ENCODE data around the gene ANLN.
"Not testable (repeated sequence)": the region's sequence is repeated elsewhere in the genome, so short reads cannot be mapped to it uniquely, and the experiment has no call there.

ANLN gene

DNA sequence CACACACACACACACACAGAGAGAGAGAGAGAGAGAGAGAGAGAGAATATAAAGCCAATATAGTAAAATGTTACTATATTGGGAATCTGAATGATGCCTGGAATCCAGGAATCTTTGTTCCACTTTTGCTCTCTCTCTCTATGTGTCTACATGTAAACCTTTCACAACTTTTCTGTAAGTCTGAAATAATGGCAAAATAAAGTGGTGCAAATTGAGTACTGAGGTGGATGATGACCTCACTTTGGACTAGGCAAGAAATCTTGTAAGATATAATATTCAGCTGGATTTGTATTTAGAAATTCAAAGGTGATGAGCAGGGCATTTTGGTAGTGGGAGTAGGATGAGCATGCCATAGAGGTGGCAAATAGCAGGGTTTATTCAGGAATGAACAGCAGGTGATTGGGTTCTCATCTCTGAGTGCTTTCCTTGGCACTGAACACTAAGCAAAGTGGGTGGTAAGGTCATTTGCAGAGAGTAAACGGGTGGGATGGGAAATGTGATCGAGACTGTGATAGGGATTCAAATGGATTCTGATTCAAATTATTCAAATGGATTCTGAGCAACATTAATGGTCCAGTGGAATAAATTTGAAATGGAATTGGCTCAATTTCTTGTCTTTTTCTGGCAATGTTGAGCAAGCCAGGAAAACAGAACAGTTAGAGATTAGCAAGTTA lies 9.7 kb upstream of the ANLN start:
- no peak for DNase-seq (ENCODE audit: low read depth in 2 of 2)

DNA sequence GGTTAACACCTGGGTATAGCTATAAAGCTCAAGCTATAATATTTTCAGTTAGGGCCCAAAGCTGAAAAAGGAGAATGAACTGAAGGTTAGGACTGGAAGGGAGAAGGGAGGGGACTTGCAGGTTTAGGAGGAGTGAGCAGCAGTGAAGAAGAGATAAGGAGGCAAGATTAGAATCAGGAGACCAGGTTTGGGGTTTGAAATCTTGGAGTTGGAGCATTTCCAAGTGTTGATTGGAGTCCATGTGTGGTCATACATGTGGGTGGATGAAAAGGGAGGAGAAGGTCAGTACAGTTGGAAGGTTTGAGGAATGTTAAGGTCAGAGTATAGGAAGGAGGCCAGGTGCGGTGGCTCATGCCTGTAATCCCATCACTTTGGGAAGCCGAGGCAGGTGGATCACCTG lies 8.6 kb upstream of the ANLN start:
- DNase-seq (ENCODE audit: low read depth in 2 of 2), result no peak

- not testable (repeated sequence) for DNase-seq (ENCODE audit: low read depth in 2 of 2)
Measured at GRCh38 chr7:36383284-36383683, 6.4 kb upstream of the ANLN start.

DNA sequence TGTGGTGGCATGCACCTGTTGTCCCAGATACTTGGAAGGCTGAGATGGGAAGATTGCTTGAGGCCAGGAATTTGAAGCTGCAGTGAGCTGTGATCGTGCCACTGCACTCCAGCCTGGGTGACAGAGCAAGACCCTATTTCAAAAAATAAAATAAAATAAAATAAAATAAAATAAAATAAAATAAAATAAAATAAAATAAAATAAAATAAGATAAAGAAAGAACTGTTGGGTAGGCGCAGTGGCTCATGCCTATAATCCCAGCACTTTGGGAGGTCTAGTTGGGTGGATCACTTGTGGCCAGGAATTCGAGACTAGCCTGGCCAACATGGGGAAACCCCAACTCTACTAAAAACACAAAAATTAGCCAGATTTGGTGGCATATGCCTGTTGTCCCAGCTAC lies 4.0 kb upstream of the ANLN start:
- not testable (repeated sequence) for DNase-seq (ENCODE audit: low read depth in 2 of 2)

DNA sequence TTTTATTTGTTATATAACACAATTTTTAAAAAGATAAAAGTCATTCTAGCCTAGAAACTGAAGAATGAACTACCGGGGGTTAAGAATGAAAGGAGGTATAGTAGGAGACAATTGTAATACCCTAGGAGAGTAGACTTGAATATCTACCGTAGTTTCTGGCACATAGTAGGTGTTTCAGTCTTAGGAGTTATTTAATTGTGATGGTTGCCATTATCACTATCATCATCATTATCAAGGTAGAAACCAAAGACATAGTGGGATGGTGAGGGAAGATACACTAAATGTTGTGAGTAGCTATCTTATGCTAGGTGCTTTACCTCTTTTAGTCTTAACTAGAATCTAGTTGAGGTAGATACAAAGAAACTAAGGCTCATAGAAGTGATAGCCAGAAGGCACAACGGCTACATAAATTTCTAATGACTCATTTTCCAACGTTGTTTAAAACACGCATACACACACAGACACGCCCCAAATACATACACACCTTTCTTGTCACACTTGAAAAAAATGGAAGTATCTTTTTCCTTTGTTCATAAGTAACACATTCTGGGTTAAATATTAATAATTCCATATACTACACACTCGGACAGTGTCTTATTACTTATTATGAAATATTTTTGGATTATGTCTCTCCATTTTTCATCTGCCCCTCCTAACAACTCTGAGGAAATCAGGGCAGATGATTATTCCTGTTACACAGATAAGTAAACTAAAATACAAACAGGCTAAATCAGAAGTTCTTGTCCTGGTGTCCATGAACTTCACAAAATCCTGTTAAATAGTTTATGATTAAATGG lies 2.0 kb upstream of the ANLN start:
- DNase-seq (ENCODE audit: low read depth in 2 of 2), result no peak

DNA sequence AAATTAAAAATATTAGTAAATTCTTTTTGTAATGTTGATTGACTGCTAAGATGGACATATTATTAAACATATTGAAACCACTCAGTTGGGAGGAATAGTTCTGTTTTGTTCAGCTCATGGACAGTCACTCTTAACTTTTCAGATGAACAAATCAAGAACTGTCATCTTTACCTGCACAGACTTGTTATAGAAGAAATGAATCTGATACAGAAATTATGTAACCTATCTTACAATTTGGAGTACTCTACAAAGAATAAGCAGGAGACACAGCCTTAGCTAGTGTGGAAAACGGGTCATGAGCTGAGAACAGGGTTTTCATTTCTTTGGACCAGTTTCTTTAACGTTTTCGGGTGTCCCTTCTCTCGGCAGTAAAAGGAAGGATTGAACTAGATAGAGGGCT lies 1.2 kb upstream of the ANLN start:
- no peak for DNase-seq (ENCODE audit: low read depth in 2 of 2)

DNA sequence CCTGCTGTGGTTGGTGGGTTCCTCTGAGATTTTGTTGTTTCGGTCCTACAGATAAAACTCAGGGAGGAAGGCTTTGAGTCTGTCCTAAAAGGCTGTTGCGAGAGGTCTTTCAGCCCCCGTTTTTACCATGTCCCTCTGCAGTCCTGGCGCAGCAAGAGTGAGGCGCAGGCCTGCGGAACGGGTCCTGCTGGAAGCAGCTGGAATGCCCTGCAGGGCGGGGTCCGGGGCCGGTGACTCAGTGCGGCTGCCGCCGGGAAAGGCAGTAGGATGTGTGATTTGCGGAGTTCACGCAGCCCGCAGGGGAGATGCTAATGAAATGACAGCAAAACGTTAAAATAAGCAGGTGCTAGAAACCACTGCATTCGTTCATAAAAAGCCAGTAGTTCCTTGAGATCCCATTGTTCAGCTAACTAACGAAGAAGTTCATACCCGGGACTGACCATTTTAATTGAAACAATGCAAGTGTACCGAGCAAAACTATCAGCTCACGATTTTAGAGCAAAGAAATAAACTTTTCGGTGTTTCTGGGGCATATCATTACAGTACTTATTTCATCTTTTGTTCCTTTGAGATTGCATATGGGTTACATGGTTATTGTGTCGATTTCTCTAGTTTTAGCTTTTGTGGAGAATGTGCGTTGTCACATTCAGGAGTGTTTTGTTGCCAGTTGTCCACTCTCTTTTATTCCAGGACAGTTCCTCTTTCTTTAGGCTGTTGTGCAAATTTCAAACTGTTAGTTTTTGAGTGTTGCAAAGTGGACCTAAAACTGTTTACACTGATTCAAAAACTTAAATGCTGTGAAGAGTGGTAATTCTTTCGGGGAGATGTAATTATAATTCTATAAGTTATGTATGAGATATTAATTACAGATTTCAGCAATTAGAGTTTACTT lies 783 bp downstream of the ANLN start:
- DNase-seq (ENCODE audit: low read depth in 2 of 2), result no peak

- no peak for DNase-seq (ENCODE audit: low read depth in 2 of 2)
Measured at GRCh38 chr7:36391436-36392198, 2.0 kb downstream of the ANLN start.

GRCh38 chr7:36393826-36394225 lies 4.2 kb downstream of the ANLN start:
- DNase-seq (ENCODE audit: low read depth in 2 of 2), result no peak

DNA sequence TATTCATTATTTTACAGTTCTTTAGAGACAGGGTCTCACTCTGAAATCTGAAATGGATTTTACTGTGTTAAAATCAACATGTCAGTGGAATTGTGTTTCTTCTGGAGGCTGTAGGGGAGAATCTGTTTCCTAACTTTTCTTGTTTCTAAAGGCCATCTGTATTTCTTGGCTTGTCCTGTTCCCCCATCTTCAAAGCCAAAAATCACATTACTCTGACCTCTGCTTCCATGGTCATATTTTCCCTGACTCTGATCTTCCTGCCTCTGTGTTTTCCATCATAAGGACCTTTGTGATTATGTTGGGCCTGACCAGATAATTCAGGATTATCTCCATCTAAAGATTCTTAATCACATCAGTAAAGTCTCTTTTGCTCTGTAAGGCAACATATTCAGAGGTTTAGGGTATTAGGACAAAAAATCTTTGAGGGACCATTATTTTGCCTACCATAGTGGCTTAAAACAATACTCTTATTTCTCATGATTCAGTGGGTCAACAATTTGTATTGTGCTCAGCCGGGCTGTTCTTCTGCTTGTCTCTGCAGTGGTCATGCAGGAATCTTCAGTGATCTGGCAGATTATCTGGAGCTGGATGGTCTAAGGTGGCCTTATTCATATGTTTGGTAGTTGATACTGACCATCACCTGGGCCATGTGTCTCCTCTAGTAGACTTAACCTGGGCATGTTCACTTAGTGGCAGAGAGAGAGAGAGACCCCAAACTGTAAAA lies 5.7 kb downstream of the ANLN start:
- no peak for DNase-seq (ENCODE audit: low read depth in 2 of 2)

DNA sequence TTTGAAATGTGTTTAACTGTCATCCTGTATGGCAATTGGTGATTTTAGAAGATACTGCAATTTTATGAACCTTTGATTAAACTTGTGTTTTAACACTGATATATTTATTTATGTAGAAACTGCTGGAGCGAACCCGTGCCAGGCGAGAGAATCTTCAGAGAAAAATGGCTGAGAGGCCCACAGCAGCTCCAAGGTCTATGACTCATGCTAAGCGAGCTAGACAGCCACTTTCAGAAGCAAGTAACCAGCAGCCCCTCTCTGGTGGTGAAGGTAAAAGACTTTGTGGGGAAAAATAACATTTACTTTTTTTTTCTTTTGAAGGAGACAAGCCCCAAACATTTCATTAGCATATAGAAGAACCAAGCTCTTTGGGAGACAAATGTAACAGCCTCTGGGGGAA lies 6.5 kb downstream of the ANLN start:
- no peak for DNase-seq (ENCODE audit: low read depth in 2 of 2)

GRCh38 chr7:36400036-36400435 lies 10.4 kb downstream of the ANLN start:
- no peak for DNase-seq (ENCODE audit: low read depth in 2 of 2)

DNA sequence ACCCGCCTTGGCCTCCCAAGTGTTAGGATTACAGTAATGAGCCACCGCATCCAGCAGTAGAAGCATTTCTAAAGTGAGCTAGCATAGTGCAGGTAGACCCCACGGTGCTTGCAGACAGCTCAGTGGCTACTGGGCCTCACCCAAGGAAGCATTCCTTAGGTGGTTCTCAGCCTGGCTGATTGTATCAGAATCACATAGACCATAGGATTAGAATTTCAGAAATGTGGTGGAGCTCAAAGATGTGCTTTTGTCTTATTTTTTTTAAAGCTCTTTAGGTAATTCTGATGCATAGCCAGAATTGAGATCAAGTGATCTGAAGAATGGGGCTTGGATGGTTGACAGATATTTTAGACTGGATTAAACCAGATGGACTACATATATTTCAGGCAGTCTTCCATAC lies 10.9 kb downstream of the ANLN start:
- DNase-seq (ENCODE audit: low read depth in 2 of 2), result no peak

DNA sequence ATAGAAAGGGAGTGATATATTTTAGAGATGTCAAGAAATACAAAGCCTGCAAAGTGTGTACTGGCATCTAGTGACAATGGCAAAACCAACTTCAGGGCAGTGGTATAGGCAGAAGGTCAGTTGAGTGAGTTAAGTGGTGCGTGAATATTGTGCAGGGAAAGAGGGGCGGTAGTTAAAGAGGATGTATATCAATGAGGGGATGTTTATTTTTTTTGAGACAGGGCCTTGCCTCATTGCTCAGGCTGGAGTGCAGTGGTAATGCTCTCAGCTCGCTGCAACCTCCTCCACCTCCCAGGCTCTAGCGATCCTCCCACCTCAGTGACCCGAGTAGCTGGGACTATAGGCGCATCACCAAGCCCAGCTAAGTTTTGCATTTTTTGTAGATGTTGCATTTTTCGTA lies 13.8 kb downstream of the ANLN start:
- no peak for DNase-seq (ENCODE audit: low read depth in 2 of 2)

GRCh38 chr7:36404639-36405408 lies 15.2 kb downstream of the ANLN start:
- no peak for DNase-seq (ENCODE audit: low read depth in 2 of 2)

DNA sequence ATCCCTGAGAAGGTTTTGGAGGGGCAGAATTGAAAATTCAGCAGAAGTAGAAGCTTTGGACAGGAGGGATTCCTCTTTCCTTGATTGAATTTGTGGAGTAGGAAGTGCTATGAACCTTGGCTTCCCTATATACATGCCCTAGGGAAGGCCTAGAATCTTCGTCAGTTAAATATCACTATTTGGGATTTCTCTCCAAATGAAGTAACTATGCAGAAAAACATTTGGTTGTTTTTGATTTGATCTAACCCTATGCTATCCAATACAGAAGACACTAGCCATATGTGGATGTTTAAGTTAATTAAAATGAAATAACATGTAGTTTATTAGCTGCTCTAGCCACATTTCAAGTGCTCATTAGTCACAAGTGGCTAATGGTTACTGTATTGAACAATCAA lies 15.7 kb downstream of the ANLN start:
- DNase-seq (ENCODE audit: low read depth in 2 of 2), result no peak

- DNase-seq (ENCODE audit: low read depth in 2 of 2), result no peak
Measured at GRCh38 chr7:36406156-36406555, 16.5 kb downstream of the ANLN start.

- no peak for DNase-seq (ENCODE audit: low read depth in 2 of 2)
Measured at GRCh38 chr7:36407636-36408550, 18.2 kb downstream of the ANLN start.

GRCh38 chr7:36408589-36408988 lies 18.9 kb downstream of the ANLN start:
- no peak for DNase-seq (ENCODE audit: low read depth in 2 of 2)

Measured in stimulated activated CD8-positive, alpha-beta memory T cell treated with anti-CD3 and anti-CD28 coated beads, Interleukin-2, amount 100 ng/mL, for 1 hour (primary cell).